HG03432 (cell line): ENCODE results near the gene GMEB2.
A peak's percentile ranks its signal among the peaks of the same experiment; 100 is the strongest.
"Not testable (repeated sequence)": the region's sequence is repeated elsewhere in the genome, so short reads cannot be mapped to it uniquely, and the experiment has no call there.

Experiments
- ATAC-seq: cut with Tn5 transposase; IDR thresholded peaks from one replicate; pipeline ENCODE4 v1.9.1; 2021; ENCODE audit warnings: mild to moderate bottlenecking, moderate library complexity; ENCODE audit not compliant: unreplicated experiment

GMEB2 gene

GRCh38 chr20:63657937-63658748 lies 31.2 kb upstream of the GMEB2 start, which contains the start of gene RTEL1:
RTEL1 (plus strand) TSS chr20:63658312; CDS start chr20:63659403, 1,091 bp downstream.
- ATAC-seq = peak; percentile 82

- peak; percentile 4 for ATAC-seq
Observed at GRCh38 chr20:63657260-63657936, 30.5 kb upstream of the GMEB2 start.

DNA sequence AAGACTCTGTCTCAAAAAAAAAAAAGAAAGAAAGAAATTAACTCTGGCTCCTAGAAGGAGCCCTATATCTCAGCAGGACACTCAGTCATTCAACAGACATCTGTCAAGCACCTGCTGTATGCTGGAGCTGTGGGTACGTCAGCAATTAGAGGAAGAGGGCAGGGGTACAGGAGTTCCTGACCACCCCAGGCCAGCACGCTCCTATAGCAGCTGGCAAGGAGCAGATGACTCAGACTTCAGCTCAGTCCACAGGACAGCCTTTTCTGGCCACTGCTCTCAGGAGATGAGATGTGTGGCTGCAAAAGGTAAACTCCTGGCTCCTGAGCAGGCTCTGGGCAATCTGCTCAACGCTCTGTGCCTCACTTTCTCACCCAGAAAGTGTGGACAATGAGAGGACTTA lies 29.6 kb upstream of the GMEB2 start:
- ATAC-seq = no peak

DNA sequence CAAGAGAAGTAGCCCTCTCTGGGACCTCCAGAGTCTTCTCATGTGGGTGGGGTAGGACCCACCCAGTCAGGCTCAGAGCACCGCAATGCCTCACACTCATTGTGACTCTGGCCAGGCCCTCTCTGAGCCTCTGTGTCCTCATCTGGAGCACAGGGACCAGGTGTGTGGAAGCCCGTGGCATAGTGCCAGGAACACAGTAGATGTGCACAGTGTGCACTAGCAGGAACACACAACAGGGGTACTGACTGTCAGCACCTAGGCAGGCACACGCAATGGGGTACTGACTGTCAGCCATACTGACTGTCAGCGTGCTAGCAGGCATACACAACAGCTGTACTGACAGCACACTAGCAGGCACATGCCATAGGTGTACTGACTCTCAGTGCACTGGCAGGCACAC lies 28.3 kb upstream of the GMEB2 start:
- no peak for ATAC-seq

- no peak for ATAC-seq
Observed at GRCh38 chr20:63653974-63654668, 27.2 kb upstream of the GMEB2 start.

GRCh38 chr20:63653041-63653973 lies 26.4 kb upstream of the GMEB2 start, which contains the start of gene STMN3:
STMN3 (minus strand) TSS chr20:63653424; CDS start chr20:63653345, 79 bp downstream.
- no peak for ATAC-seq

DNA sequence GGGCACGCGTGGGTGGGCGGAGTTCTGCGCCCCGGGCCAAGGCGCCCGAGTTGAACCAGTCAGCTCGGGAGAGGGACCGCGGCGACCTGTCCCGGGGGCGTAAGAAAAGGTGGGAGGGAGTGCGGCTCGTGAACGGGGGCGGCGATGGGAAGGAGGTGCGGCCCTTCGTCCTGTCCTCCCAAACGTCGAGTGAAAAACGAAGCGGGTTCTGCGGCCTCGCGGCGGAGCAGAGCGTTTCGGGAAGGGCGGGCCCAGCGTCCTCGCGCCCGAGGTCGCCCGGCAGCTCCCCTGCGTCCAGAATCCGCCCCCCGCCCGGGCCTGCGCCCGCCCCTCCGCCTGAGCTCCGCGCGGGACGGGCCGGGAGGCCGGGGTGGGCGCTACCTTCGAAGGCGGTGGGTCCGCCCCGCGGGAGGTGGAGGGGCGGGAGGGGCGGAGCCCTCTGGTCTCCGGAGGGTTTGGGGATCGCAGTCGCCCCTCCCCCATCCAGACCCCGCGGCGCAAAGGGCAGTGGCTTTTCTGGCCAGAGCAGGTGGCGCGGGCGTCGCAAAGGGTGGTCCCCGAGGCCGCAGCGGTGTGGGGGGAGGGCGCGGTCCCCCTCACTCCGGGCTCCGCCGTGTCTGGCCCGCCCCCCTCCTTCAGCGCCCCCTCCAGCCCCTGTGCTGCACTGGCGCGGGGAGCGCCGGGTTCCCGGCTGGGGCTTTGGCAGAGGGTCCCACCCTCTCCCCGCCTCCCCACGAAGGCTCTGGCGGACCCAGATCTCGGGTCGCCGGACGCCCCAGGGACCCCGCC lies 25.5 kb upstream of the GMEB2 start:
- no peak for ATAC-seq

GRCh38 chr20:63651942-63652191 lies 25.0 kb upstream of the GMEB2 start:
- ATAC-seq = no peak

- ATAC-seq = not testable (repeated sequence)
Observed at GRCh38 chr20:63650486-63650885, 23.6 kb upstream of the GMEB2 start.

- ATAC-seq = no peak
Observed at GRCh38 chr20:63648895-63649589, 22.1 kb upstream of the GMEB2 start.

DNA sequence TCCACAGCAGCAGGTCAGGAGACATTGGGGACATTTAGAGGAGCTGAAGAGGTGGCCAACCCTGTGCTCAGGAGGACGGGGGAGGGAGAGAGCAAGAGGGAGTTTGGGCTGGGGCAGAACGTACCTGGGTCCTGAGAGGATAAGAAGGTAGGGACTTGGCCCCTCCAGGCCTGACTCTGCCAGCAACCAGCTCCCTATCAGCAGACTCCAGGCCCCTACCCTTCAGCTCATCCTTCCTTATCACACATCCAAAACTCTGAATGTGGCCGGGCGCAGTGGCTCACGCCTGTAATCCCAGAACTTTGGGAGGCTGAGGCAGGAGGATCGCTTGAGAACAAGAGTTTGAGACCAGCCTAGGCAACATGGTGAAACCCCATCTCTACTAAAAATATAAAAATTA lies 21.3 kb upstream of the GMEB2 start:
- ATAC-seq = no peak

- ATAC-seq = no peak
Observed at GRCh38 chr20:63645218-63645617, 18.3 kb upstream of the GMEB2 start.

DNA sequence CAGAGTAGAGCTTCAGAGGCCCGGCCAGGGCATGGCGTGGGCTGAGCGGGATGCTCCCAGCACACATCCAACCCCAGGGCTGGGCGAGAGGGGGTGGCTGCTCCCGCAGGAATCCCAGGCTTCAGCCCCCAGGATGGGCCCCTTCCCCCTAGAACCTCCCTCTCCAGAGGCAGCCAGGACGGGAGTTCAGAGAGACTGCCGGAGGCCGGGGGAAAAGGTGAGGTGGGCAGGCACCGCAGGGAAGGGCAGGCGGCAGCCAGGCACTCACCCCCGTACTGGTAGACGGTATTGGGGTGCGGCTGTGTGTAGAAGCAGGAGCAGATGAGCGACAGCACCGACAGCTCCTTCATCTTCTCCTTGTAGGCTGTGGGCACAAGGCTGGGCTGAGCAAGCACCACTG lies 17.0 kb upstream of the GMEB2 start:
- ATAC-seq = no peak

- ATAC-seq = no peak
Observed at GRCh38 chr20:63643499-63643898, 16.6 kb upstream of the GMEB2 start.

DNA sequence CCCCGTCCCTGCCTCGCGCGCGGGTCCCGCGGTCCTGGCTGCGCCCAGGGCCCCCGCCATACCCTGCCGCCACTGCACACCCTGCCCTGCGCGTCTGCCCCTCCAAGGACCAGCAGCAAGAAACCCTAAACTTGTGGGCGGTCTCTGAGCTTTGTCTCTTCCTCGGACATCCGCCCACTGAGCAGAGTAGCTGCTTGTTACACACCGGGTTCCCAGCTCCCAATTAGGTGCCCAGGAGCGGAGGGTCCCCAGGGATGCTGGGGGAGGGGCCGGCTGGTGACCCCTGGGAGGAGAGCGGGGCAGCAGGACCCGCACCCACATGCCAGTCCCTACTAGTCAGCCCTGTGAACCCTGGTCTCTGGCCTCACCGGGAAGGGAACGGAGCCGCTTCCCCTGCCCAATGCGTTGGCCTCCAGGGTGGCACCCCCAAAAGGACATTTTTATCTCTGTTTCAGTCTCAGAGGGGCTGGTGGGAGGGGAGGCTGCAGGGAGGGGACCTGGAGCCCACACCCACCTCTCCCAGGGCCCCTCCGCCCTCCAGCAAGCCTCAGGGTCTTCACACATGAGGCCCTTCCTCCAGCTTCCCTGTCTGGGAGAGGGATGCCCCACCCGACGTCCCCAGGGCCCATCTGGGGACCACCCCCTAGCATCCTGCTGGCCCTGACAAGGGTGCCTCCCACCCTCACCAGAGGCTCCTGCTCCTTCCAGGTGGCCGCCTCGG lies 15.8 kb upstream of the GMEB2 start:
- ATAC-seq = no peak

- peak; percentile 61 for ATAC-seq
Observed at GRCh38 chr20:63641792-63642523, 15.1 kb upstream of the GMEB2 start.

DNA sequence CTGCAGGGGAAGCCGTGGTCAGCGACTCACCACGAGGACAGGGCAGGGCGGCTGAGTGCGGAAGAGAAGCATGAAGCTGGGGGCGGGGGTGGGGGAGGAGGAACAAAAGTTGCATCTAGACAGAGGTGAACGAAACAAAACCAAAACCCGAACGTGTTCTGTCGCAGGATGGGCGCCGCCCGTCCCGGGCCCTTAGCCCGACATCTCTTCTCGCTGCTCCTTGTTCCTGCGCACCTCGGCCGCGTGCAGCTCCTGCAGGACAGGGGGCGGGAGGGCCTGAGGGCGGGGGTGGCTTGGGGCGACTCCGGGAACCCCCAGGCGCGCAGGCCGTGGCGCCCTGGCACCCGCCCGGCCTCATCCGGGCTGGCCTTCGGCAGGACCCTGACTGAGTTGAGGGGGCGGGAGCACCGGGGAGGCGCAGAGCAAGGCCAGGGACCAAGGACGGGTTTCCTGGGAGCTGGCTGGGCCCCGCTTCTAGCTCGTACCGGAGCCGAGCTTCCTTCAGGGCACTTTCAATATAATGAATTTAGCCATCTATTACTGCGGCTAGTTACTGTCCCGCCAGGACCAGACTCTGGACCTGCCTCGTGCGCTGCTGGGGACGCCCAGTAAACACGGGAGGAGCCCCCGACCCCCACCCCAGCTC lies 14.4 kb upstream of the GMEB2 start:
- peak; percentile 29 for ATAC-seq

DNA sequence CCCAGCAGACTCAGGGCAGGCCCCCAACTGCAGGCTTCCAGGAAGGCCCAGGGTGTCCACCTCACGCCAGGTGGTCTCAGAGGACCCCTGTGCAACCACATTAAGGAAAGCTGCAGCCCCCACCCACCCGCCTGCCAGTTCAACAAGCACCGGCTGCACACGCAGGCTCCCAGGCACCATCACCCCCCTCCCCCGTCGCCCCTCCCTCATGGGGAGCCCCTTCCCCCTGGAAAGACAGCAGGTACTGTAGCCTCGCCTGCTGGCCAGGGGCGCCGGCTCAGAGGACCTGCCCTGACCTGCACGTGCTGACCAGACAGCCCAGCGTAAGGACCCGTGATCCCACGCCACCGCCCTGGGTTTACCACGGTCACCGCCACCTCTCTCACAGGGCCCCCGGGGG lies 13.8 kb upstream of the GMEB2 start:
- peak; percentile 14 for ATAC-seq
